Measurements from ENCODE around the gene SFRP4. TPM values are rescaled to one million over a fixed set of nuclear protein-coding genes. Genes with fewer than 3 reads are reported as not detected.

The SFRP4 gene
- total and polyA plus RNA-seq, 9 of the 15 experiments (the other 6 are each of a cell fraction or from before 2014, with no cell fraction given), result not detected

- TF ChIP-seq ZNF518B (CRISPR knock-in tag; IDR thresholded peaks at IDR 0.05) (no peak), ZNF239 (CRISPR knock-in tag; IDR thresholded peaks at IDR 0.05) (no peak), TAF9B (IDR thresholded peaks at IDR 0.05; ENCODE audit: partially characterized antibody) (peak; percentile 19), SPI1 (IDR thresholded peaks at IDR 0.05; ENCODE audit: borderline replicate concordance, low read depth, low read length) (no peak), TCF3 (CRISPR knock-in tag; IDR thresholded peaks at IDR 0.05) (peak; percentile 55), PTTG1 (tag; IDR thresholded peaks at IDR 0.05; ENCODE audit: low read depth) (no peak), EWSR1 (IDR thresholded peaks at IDR 0.05; ENCODE audit: borderline replicate concordance, low read depth, partially characterized antibody) (no peak), ZNF41 (CRISPR knock-in tag; conservative IDR thresholded peaks at IDR 0.05) (no peak), FIP1L1 (IDR thresholded peaks at IDR 0.05; ENCODE audit: low read depth, low read length, poor library complexity, severe bottlenecking) (no peak), TCF7L2 (IDR thresholded peaks at IDR 0.05; ENCODE audit: low read depth, low read length) (no peak), MGA (IDR thresholded peaks at IDR 0.05) (no peak), ZNF766 (CRISPR knock-in tag; conservative IDR thresholded peaks at IDR 0.05) (no peak)
These were observed 4.5 kb upstream of the SFRP4 start (continued) for GRCh38 chr7:37920849-37921805.
